HG02588 (cell line): ENCODE data around the gene POLR2A.
"Not testable (repeated sequence)": the region's sequence is repeated elsewhere in the genome, so short reads cannot be mapped to it uniquely, and the experiment has no call there.

ENCODE experiments used
- ATAC-seq: cut with Tn5 transposase; IDR thresholded peaks from one replicate; pipeline ENCODE4 v1.9.1; 2021; ENCODE audit warnings: mild to moderate bottlenecking, moderate library complexity; ENCODE audit not compliant: unreplicated experiment

POLR2A gene

GRCh38 chr17:7460850-7461660 lies 23.1 kb upstream of the POLR2A start:
- no peak for ATAC-seq

DNA sequence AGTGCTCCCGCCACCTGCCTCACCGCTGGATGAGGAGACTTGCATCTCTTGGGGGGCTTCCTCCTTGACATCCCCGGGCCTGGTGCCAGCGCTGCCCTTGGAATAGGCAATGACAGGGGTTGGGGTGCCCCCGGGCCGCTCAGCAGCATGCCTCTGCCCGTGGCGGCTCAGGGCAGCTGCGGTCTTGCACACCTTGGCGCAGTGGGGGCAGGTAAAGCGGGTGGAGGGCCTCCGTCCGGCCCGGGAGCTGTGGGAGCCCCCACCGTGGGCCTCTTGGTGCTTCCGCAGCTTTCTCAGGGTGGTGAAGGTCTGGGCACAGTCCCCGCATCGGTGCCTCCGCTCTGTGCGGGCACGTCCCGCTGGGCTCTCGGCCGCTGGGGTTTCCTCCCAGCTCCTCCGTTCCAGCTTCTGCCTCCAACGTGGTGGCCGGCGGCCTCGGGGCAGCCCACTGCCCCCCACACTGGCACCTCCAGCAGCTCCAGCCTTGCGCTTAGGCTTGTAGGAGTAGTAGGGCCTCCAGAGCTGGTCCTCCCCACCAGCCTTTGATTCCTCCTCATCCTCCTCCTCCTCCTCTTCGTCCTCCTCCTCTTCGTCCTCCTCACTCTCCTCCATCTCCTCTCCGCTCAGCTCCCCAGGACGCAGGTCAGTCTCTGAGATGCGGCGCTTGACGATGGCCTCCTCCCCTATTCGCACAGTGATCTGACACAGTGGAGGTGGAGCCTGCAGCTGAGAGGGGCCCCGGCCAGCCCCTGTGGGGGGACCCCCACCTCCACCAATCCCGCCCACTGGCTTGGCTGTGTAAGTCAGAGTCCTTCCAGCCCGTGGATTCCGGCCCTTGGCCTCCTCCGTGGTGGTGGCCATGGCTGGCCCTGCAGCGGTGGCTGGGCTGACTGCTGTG lies 21.4 kb upstream of the POLR2A start:
- no peak for ATAC-seq

- ATAC-seq: no peak
Measured at GRCh38 chr17:7463372-7463846, 20.8 kb upstream of the POLR2A start.

GRCh38 chr17:7464081-7464480 lies 20.1 kb upstream of the POLR2A start:
- no peak for ATAC-seq

GRCh38 chr17:7465597-7466275 lies 18.4 kb upstream of the POLR2A start:
- no peak for ATAC-seq

GRCh38 chr17:7466318-7466638 lies 17.9 kb upstream of the POLR2A start:
- no peak for ATAC-seq

- no peak for ATAC-seq
Measured at GRCh38 chr17:7466639-7467341, 17.4 kb upstream of the POLR2A start.

DNA sequence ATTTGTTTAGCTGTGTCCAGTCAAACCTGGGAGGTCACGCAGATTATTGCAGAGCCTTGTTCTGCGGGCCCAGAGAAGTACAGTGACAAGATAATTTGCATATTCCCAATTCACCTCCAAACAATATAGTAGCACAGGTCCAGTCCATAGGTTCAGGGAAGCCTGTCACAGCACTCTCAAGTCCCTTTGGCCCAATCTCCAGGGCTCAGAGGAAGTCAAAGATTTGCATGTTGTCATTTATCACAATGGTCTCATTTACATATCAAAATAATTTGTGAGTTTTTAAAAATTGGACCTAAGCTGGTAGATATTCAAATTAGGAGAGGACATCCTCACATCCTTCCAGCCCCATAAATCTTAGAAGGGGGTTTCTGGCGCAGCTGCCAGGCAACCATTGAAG lies 16.7 kb upstream of the POLR2A start:
- no peak for ATAC-seq

- no peak for ATAC-seq
Measured at GRCh38 chr17:7468290-7468689, 15.9 kb upstream of the POLR2A start.

GRCh38 chr17:7468804-7469389 lies 15.3 kb upstream of the POLR2A start:
- no peak for ATAC-seq

DNA sequence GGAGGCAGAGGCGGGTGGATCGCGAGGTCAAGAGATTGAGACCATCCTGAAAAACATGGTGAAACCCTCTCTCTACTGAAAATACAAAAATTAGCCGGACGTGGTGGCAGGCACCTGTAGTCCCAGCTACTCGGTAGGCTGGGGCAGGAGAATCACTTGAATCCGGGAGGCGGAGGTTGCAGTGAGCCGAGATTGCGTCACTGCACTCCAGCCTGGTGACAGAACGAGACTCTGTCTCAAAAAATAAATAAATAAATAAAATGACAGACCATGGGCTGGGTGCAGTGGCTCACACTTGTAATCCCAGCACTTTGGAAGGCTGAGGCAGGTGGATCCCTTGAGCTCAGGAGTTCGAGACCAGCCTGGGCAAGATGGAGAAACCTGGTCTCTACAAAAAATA lies 14.3 kb upstream of the POLR2A start:
- not testable (repeated sequence) for ATAC-seq

DNA sequence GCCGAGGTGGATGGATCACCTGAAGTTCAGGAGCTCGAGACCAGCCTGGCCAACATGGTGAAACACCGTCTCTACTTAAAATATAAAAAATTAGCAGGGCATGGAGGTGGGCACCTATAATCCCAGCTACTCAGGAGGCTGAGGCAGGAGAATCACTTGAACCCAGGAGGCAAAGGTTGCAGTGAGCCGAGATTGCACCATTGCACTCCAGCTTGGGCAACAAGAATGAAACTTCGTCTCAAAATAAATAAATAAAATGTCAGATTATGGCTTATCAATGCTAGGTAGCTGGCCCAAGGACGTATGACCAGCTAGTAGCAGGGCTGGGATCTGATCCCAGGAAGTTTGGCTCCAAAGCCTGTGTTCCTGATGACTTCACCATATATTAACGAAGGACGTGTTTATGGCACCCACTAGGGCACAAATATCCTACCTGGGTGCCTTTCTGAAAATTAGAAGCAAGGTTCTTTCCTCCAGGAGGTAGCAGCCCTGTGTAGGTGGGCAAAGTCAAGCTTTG lies 13.7 kb upstream of the POLR2A start:
- ATAC-seq: not testable (repeated sequence)

DNA sequence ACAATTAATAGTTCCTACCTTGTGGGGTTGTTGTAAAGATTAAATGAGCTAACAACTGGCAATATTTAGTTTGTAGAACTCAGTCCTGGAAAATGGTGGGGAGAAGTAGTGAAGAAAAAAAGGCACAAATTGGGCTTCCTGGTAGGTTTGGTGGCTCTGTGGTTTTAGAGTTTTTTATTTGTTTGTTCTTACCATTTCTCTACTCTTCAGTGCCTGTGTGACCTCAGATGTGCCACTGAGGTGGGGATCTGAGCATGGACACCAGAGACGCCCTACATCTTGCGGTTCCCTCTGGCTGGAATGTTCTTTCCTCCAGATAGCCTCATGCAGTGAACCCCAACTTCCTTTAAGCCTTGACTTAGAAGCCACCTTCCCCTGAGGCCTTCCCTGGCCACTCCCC lies 12.4 kb upstream of the POLR2A start:
- no peak for ATAC-seq

DNA sequence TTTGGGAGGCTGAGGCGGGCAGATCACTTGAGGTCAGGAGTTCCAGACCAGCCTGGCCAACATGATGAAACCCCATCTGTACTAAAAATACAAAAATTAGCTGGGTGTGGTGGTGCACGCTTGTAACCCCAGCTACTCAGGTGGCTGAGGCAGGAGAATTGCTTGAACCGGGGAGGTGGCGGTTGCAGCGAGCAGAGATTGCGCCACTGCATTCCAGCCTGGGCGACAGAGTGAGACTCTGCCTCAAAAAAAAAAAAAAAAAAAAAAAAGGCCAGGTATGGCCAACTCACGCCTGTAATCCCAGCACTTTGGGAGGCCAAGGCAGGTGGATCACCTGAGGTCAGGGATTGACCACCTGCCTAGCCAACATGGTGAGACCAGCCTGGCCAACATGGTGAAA lies 9.4 kb upstream of the POLR2A start:
- not testable (repeated sequence) for ATAC-seq

DNA sequence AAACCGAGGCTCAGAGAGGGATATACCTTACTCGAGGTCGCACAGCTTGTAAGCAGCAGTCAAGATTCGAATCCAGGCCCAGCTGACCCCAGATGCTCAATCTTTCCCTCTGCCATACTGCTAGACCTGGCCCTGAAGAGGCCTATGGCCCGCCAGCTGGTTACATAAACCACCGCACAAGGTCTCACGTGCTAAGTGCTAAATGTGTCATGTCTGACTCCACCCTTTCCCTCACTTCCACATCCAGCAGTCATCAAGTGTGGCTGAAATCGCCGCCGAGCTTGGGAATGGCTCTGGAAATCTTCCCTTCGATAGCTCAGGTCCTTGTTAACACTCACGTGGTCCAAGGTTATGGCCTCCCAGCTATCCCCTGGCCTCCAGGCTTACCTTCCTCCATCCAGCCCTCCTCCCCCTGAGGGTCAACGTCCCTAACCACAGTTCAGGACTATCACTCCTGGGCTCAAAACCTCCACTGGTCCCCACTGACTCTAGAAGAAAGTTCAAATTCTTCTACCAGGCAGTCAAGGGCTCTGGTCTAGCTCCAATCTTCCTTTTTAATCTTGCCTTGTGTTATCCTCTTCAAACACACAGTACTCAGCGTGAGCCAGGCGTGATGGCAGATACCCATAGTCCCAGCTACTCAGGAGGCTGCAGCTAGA lies 8.3 kb upstream of the POLR2A start:
- ATAC-seq: no peak

- no peak for ATAC-seq
Measured at GRCh38 chr17:7476494-7476893, 7.7 kb upstream of the POLR2A start.

GRCh38 chr17:7476951-7477350 lies 7.2 kb upstream of the POLR2A start:
- ATAC-seq: no peak

- ATAC-seq: no peak
Measured at GRCh38 chr17:7477392-7478275, 6.5 kb upstream of the POLR2A start.
